GM06990 (cell line): ENCODE results near the gene SPATA46.

Experiments used
- DNase-seq: peaks from one replicate; pipeline ENCODE4 v3.0.0-alpha.2; 2011; ENCODE audit not compliant: insufficient read length; ENCODE audit errors: extremely low read depth
- H3K27me3 ChIP-seq: replicated peaks from 2 replicates; pipeline ENCODE4 v1.6.0; 2011; ENCODE audit warnings: low read length; ENCODE audit not compliant: control insufficient read depth, insufficient read depth
- H3K36me3 ChIP-seq: 2 replicates; pipeline ENCODE4 v1.5.1; 2011; ENCODE audit warnings: low read length; ENCODE audit not compliant: control insufficient read depth, insufficient read depth
- H3K4me3 ChIP-seq: replicated peaks from 2 replicates; pipeline ENCODE4 v1.5.1; 2011; ENCODE audit warnings: low read depth, mild to moderate bottlenecking, control low read depth, low read length
- CTCF ChIP-seq: IDR thresholded peaks from 2 replicates; pipeline ENCODE4 v1.5.1; 2011; ENCODE audit warnings: low read length, control low read depth, mild to moderate bottlenecking, inconsistent platforms; ENCODE audit not compliant: insufficient read depth, poor library complexity, severe bottlenecking

Gene SPATA46

GRCh38 chr1:162405800-162406199, 29.1 kb upstream of the SPATA46 start:
- Histone ChIP-seq H3K4me3 (no peak overlapping the region), H3K36me3 (no peaks in the 10 kb centered on the region), H3K27me3 (no peaks in the 10 kb centered on the region)
- TF ChIP-seq CTCF: no peak
- no peak for DNase-seq

DNA sequence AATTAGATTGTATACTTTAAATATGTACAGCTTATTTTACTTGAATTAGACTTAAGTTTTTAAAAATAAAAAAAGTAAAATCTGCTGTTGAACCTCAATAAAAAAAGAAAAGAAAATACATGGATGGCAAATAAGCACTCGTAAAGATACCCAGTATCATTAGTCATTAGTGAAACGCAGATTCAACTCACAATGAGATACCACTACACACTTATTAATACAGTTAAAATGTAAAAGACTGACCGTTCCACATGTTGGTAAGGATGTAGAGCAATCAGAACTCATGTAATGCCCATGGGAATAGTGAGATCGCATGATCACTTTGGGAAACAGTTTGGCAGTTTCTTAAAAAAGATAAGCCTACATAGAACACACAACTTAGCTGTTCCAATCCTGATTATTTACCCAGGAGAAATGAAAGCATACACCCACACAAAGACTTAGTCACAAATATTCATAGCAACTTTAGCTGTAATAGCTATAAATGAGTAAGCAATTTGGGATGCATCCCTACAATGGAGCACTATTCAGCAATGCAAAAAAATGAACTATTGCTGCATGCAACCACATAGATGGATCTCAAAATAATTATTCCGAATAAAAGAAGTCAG, 28.0 kb upstream of the SPATA46 start:
- no peak for DNase-seq
- H3K36me3 ChIP-seq: no peaks in the 10 kb centered on the region
- no peak overlapping the region for H3K4me3 ChIP-seq
- no peaks in the 10 kb centered on the region for H3K27me3 ChIP-seq
- TF ChIP-seq CTCF: no peak

GRCh38 chr1:162400790-162401355, 24.2 kb upstream of the SPATA46 start:
- no peak for TF ChIP-seq CTCF
- Histone ChIP-seq H3K36me3 (no peaks in the 10 kb centered on the region), H3K27me3 (no peaks in the 10 kb centered on the region; the same call in 1 of the 2 replicates), H3K4me3 (no peak overlapping the region)
- DNase-seq: no peak

GRCh38 chr1:162398999-162399580, 22.4 kb upstream of the SPATA46 start:
- Histone ChIP-seq H3K4me3 (no peak overlapping the region), H3K36me3 (no peaks in the 10 kb centered on the region), H3K27me3 (no peaks in the 10 kb centered on the region; the same call in 1 of the 2 replicates)
- no peak for TF ChIP-seq CTCF
- no peak for DNase-seq

GRCh38 chr1:162397943-162398560, 21.4 kb upstream of the SPATA46 start:
- no peak for TF ChIP-seq CTCF
- DNase-seq: no peak
- Histone ChIP-seq H3K4me3 (no peak overlapping the region), H3K36me3 (no peaks in the 10 kb centered on the region), H3K27me3 (no peaks in the 10 kb centered on the region; the same call in 1 of the 2 replicates)
